SK-N-SH (cell line): ENCODE data around the gene DDX52. TPM values are rescaled to one million over a fixed set of nuclear protein-coding genes. Genes with fewer than 3 reads are reported as not detected.
A peak's percentile ranks its signal among the peaks of the same experiment; 100 is the strongest.

Source experiments
- CTCF ChIA-PET: fragments of 300-600, 350-600 bp; formaldehyde crosslinking; extraction: SDS; loops from one replicate; lab custom pipeline; 2021; lab: Yijun Ruan, JAX
- POLR2A ChIA-PET: fragments of 350-600 bp; sonication (Branson Sonifier 250); formaldehyde crosslinking; extraction: SDS; loops from one replicate; lab custom pipeline; 2020; ENCODE audit warnings: antibody characterized with exemption, inconsistent platforms; lab: Yijun Ruan, JAX
- DNase-seq: peaks from one replicate; pipeline ENCODE4 v3.0.0; 2012
- H2AFZ ChIP-seq: fragments of 200-600 bp; sonication (generic); 2 replicates; pipeline ENCODE4 v1.8.1; 2016; ENCODE audit warnings: antibody characterized with exemption, mild to moderate bottlenecking, low read depth
- H3F3A ChIP-seq: fragments of 200-600 bp; sonication (generic); replicated peaks from 2 replicates; pipeline ENCODE3; 2016; ENCODE audit warnings: antibody characterized with exemption, mild to moderate bottlenecking; ENCODE audit not compliant: insufficient read depth
- H3K27ac ChIP-seq, 2 experiments: fragments of 200-500 bp in 1 of 2; fragments of 200-600 bp in 1 of 2; sonication (Bioruptor generic) in 1 of 2; sonication (generic), shearing (Covaris generic) in 1 of 2; 2 replicates each; pipeline versions ENCODE4 v1.5.1 to v1.6.1; 2014 to 2016; ENCODE audit warnings: low read depth in 2 of 2, inconsistent platforms in 1 of 2, low read length in 1 of 2, mild to moderate bottlenecking in 1 of 2, mixed read lengths in 1 of 2
- H3K27me3 ChIP-seq: fragments of 200-600 bp; sonication (generic), shearing (Covaris generic); 2 replicates; pipeline ENCODE4 v1.6.1; 2016; ENCODE audit warnings: mixed run types; ENCODE audit not compliant: insufficient read depth
- H3K36me3 ChIP-seq, 2 experiments: fragments of 200-500 bp in 1 of 2; fragments of 200-600 bp in 1 of 2; sonication (Bioruptor generic) in 1 of 2; sonication (generic) in 1 of 2; replicated peaks in 1 of 2; 2 replicates each; pipeline versions ENCODE3 to v1.5.1; 2014 to 2016; ENCODE audit warnings: low read length in 1 of 2, mild to moderate bottlenecking in 1 of 2; ENCODE audit not compliant: insufficient read depth in 2 of 2, control insufficient read depth in 1 of 2
- H3K4me1 ChIP-seq, 2 experiments: fragments of 200-500 bp in 1 of 2; fragments of 200-600 bp in 1 of 2; sonication (Bioruptor generic) in 1 of 2; sonication (generic), shearing (Covaris generic) in 1 of 2; 2 replicates each; pipeline versions ENCODE4 v1.5.1 to v1.6.1; 2014 to 2016; ENCODE audit warnings: low read depth in 1 of 2, low read length in 1 of 2, mixed run types in 1 of 2; ENCODE audit not compliant: insufficient read depth in 2 of 2, control insufficient read depth in 1 of 2
- H3K4me2 ChIP-seq: fragments of 200-600 bp; sonication (generic), shearing (Covaris generic); 2 replicates; pipeline ENCODE4 v1.6.1; 2017; ENCODE audit warnings: mixed run types
- H3K4me3 ChIP-seq, 2 experiments: fragments of 200-500 bp in 1 of 2; fragments of 200-600 bp in 1 of 2; sonication (Bioruptor generic) in 1 of 2; sonication (generic), shearing (Covaris generic) in 1 of 2; 2 replicates each; pipeline versions ENCODE4 v1.5.1 to v1.8.1; 2014 to 2016; ENCODE audit warnings: low read depth in 2 of 2, inconsistent platforms in 1 of 2, low read length in 1 of 2, mild to moderate bottlenecking in 1 of 2, mixed read lengths in 1 of 2, moderate library complexity in 1 of 2
- H3K79me2 ChIP-seq: fragments of 200-600 bp; sonication (generic); 2 replicates; pipeline ENCODE4 v1.8.1; 2017; ENCODE audit warnings: mild to moderate bottlenecking; ENCODE audit not compliant: insufficient read depth
- H3K9ac ChIP-seq: fragments of 200-600 bp; sonication (generic); 2 replicates; pipeline ENCODE4 v1.6.1; 2017; ENCODE audit warnings: mixed run types
- H3K9me2 ChIP-seq: fragments of 200-600 bp; sonication (generic); 2 replicates; pipeline ENCODE4 v1.6.1; 2017; ENCODE audit warnings: mixed run types
- H3K9me3 ChIP-seq: fragments of 200-600 bp; sonication (generic); 2 replicates; pipeline ENCODE4 v1.6.1; 2017; ENCODE audit warnings: mixed run types, mild to moderate bottlenecking, moderate library complexity
- H4K20me1 ChIP-seq: fragments of 200-600 bp; sonication (generic); 2 replicates; pipeline ENCODE4 v1.6.1; 2017; ENCODE audit warnings: mild to moderate bottlenecking, mixed run types; ENCODE audit not compliant: insufficient read depth
- CHD2 ChIP-seq: fragments of 150-350 bp; IDR thresholded peaks from 2 replicates; pipeline ENCODE4 v1.6.1; 2018; ENCODE audit warnings: low read length; ENCODE audit not compliant: partially characterized antibody
- EP300 ChIP-seq, 2 experiments: IDR thresholded peaks; 2 replicates each; pipeline versions ENCODE4 v1.4.0 to v1.6.1; 2012; ENCODE audit warnings: borderline replicate concordance in 1 of 2, low read depth in 1 of 2, low read length in 1 of 2
- FOSL2 ChIP-seq: IDR thresholded peaks from 2 replicates; pipeline ENCODE4 v1.4.0; 2012; ENCODE audit warnings: low read depth, mild to moderate bottlenecking, moderate library complexity, borderline replicate concordance
- FOXJ3 ChIP-seq: sonication (generic); formaldehyde crosslinking; IDR thresholded peaks from 2 replicates; pipeline ENCODE4 v1.5.1; 2020; ENCODE audit warnings: mild to moderate bottlenecking, missing genetic modification reagents
- FOXM1 ChIP-seq: IDR thresholded peaks from 2 replicates; pipeline ENCODE4 v1.4.0; 2012; ENCODE audit warnings: low read depth, mild to moderate bottlenecking
- GABPA ChIP-seq: IDR thresholded peaks from 2 replicates; pipeline ENCODE4 v1.4.0; 2012; ENCODE audit warnings: low read depth, mild to moderate bottlenecking
- GATA2 ChIP-seq: sonication (generic); formaldehyde crosslinking; IDR thresholded peaks from 2 replicates; pipeline ENCODE4 v1.5.0; 2020; ENCODE audit warnings: mild to moderate bottlenecking, missing genetic modification reagents
- JUND ChIP-seq: IDR thresholded peaks from 2 replicates; pipeline ENCODE4 v1.4.0; 2012
- MEF2A ChIP-seq: IDR thresholded peaks from 2 replicates; pipeline ENCODE4 v1.4.0; 2012; ENCODE audit warnings: low read depth, borderline replicate concordance
- MXI1 ChIP-seq: IDR thresholded peaks from 2 replicates; pipeline ENCODE4 v1.6.1; 2012; ENCODE audit warnings: mild to moderate bottlenecking, low read depth, low read length, improper control_type of control experiment
- NFIC ChIP-seq: IDR thresholded peaks from 2 replicates; pipeline ENCODE4 v1.4.0; 2012; ENCODE audit warnings: borderline replicate concordance
- NRF1 ChIP-seq: IDR thresholded peaks from 2 replicates; pipeline ENCODE4 v1.6.1; 2012; ENCODE audit warnings: low read depth, mild to moderate bottlenecking, low read length
- POLR2AphosphoS5 ChIP-seq: IDR thresholded peaks from 2 replicates; pipeline ENCODE4 v1.6.1; 2012; ENCODE audit warnings: low read depth, low read length
- RXRA ChIP-seq: IDR thresholded peaks from 2 replicates; pipeline ENCODE4 v1.4.0; 2012; ENCODE audit warnings: low read depth, mild to moderate bottlenecking, borderline replicate concordance
- TCF12 ChIP-seq: IDR thresholded peaks from 2 replicates; pipeline ENCODE4 v1.4.0; 2012
- ZBTB33 ChIP-seq: IDR thresholded peaks from 2 replicates; pipeline ENCODE4 v1.4.0; 2012; ENCODE audit warnings: low read depth, borderline replicate concordance
- WGBS: methylation state at CpG from one replicate; pipeline ENCODE4 v1.1.6; 2017; ENCODE audit warnings: low lambda C conversion rate; 5-methylcytosine and 5-hydroxymethylcytosine counted together
- polyA plus RNA-seq, 3 experiments: library from polyadenylated mRNA; depleted of rRNA; stranded (reverse); fragments of >200 nt; gene quantifications; 2 replicates each; pipeline ENCODE4 v1.2.3, GENCODE V29; 2012

Gene DDX52
- polyA plus RNA-seq, 1 of the 3 experiments (the other 2 are of a cell fraction), result 7.3 TPM

DNA sequence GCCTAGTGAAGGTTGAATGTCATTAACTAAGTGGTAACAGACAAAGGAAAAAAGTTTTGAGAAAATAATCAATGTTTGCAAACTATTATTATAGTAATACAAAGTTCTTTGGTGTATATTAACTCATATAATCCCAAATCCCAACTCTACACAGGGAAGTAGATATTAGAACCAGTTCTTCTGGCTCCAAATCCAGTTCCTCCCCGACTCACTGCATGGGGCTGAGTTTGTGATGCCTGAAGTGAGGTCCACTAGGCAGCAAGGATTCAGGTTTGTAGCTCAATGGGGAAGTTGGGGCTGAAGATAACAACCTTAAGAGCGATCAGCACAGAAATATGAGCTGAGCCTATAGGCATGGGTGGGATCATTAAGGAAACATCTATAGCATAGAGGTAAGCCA lies 28.4 kb downstream of the DDX52 start:
- H3K4me1 ChIP-seq, result peaks cover 0 to 7% of the 10 kb centered on the region in 2 experiments; a peak in 2 of 4 replicates
- no peaks in the 10 kb centered on the region for H4K20me1 ChIP-seq
- H3K27ac ChIP-seq, result peak overlapping the region in 1 of 2 experiments; percentile 65; a peak in 2 of 4 replicates
- DNase-seq, result no peak
- H3K9me2 ChIP-seq, result no peaks in the 10 kb centered on the region
- H3K9ac ChIP-seq, result 0 out of 2 replicates have a peak overlapping the region, but pooled peaks have one; percentile 12
- POLR2A ChIA-PET, result no interaction called here
- CTCF ChIA-PET, result no interaction called here
- no peak overlapping the region for H3K4me2 ChIP-seq
- no peaks in the 10 kb centered on the region for H3K79me2 ChIP-seq
- peaks cover 47 to 66% of the 10 kb centered on the region in 2 experiments for H3K36me3 ChIP-seq
- WGBS, result 100% methylated on average over 2 of the region's 2 CpGs
- TF ChIP-seq MEF2A, result no peak
- no peak for TF ChIP-seq MXI1
- TF ChIP-seq TCF12, result no peak
- TF ChIP-seq GATA2 (CRISPR knock-in tag), result no peak
- TF ChIP-seq NRF1, result no peak
- no peak for TF ChIP-seq FOXM1
- no peak for TF ChIP-seq FOXJ3 (CRISPR knock-in tag)
- TF ChIP-seq JUND, result no peak
- TF ChIP-seq CHD2, result no peak
- TF ChIP-seq EP300 (IDR thresholded peaks at IDR 0.05; ENCODE audit: borderline replicate concordance in 1 of 2, low read depth in 1 of 2, low read length in 1 of 2), result no peak
- no peak for TF ChIP-seq NFIC
- TF ChIP-seq GABPA, result no peak
- no peak for TF ChIP-seq RXRA
- no peaks in the 10 kb centered on the region for H3K9me3 ChIP-seq
- H2AFZ ChIP-seq, result no peak overlapping the region
- no peaks in the 10 kb centered on the region for H3K27me3 ChIP-seq
- no peak overlapping the region for H3K4me3 ChIP-seq
- peaks cover 28% of the 10 kb centered on the region for H3F3A ChIP-seq

GRCh38 chr17:37614391-37614790 lies 28.9 kb downstream of the DDX52 start:
- no peaks in the 10 kb centered on the region for H4K20me1 ChIP-seq
- no peaks in the 10 kb centered on the region for H3K79me2 ChIP-seq
- POLR2A ChIA-PET, result no interaction called here
- DNase-seq, result no peak
- peaks cover 0 to 9% of the 10 kb centered on the region in 2 experiments; a peak in 2 of 4 replicates for H3K4me1 ChIP-seq
- no peaks in the 10 kb centered on the region for H3K9me3 ChIP-seq
- no peaks in the 10 kb centered on the region for H3K9me2 ChIP-seq
- no peak for TF ChIP-seq JUND
- TF ChIP-seq FOSL2, result peak; percentile 39; the same call in 1 of the 2 replicates
- H3K27ac ChIP-seq, result peak overlapping the region in 1 of 2 experiments; percentile 65; a peak in 2 of 4 replicates
- H3K36me3 ChIP-seq, result peaks cover 45 to 62% of the 10 kb centered on the region in 2 experiments
- no peaks in the 10 kb centered on the region for H3K27me3 ChIP-seq
- 0 out of 2 replicates have a peak overlapping the region, but pooled peaks have one; percentile 12 for H3K9ac ChIP-seq
- H3F3A ChIP-seq, result peaks cover 31% of the 10 kb centered on the region
- 62% methylated on average over 5 of the region's 5 CpGs for WGBS
- CTCF ChIA-PET, result interaction anchor here (1.5 to 1.9 kb wide), 2 partner anchors 12 to 87 kb away, joined by 4 to 8 read pairs; no protein-coding TSS in a partner anchor
- no peak overlapping the region for H3K4me2 ChIP-seq
- H3K4me3 ChIP-seq, result no peak overlapping the region
- no peak overlapping the region for H2AFZ ChIP-seq

GRCh38 chr17:37610971-37611370 lies 32.3 kb downstream of the DDX52 start:
- CTCF ChIA-PET, result interaction anchor here (2.0 to 2.5 kb wide), 4 partner anchors 11 to 238 kb away, joined by 7 to 11 read pairs (median 8); no protein-coding TSS in a partner anchor
- no peak for DNase-seq
- POLR2A ChIA-PET, result no interaction called here

More at GRCh38 chr17:37610971-37611370, 32.3 kb downstream of the DDX52 start:
- H3K27ac ChIP-seq, result peak overlapping the region; percentile 48 to 87; a peak in 3 of 4 replicates
- no peak overlapping the region for H3K4me3 ChIP-seq
- H3F3A ChIP-seq, result peaks cover 30% of the 10 kb centered on the region
- 100% methylated on average over 1 of the region's 1 CpG for WGBS
- H3K9ac ChIP-seq, result no peak overlapping the region
- no peak overlapping the region for H3K4me2 ChIP-seq
- TF ChIP-seq NFIC, result no peak
- TF ChIP-seq FOSL2, result no peak
- no peak for TF ChIP-seq MEF2A
- no peak for TF ChIP-seq POLR2AphosphoS5
- no peak for TF ChIP-seq JUND
- no peak for TF ChIP-seq ZBTB33
- no peak overlapping the region for H2AFZ ChIP-seq
- H3K9me3 ChIP-seq, result no peaks in the 10 kb centered on the region
- no peaks in the 10 kb centered on the region for H3K27me3 ChIP-seq
- peaks cover 0 to 15% of the 10 kb centered on the region in 2 experiments; a peak in 3 of 4 replicates for H3K4me1 ChIP-seq
- peaks cover 28 to 35% of the 10 kb centered on the region in 2 experiments for H3K36me3 ChIP-seq
- no peaks in the 10 kb centered on the region for H3K9me2 ChIP-seq
- H4K20me1 ChIP-seq, result no peaks in the 10 kb centered on the region
- H3K79me2 ChIP-seq, result peaks cover 31% of the 10 kb centered on the region
